A549 (cell line): ENCODE data around the gene IPMK. TPM values are rescaled to one million over a fixed set of nuclear protein-coding genes. Genes with fewer than 3 reads are reported as not detected.

Experiments
- ATAC-seq, 2 experiments: fragments of 200-7000 bp in 1 of 2; fragments of >200 bp in 1 of 2; cut with Nextera tagmentation in 1 of 2; cut with Tn5 transposase in 1 of 2; 3 replicates each; pipeline versions ENCODE4 v1.8.0 to v1.9.1; 2018 to 2020; ENCODE audit warnings: mild to moderate bottlenecking in 1 of 2, moderate library complexity in 1 of 2
- CTCF ChIA-PET: fragments of 300-600 bp; sonication (Branson Sonifier 250); formaldehyde crosslinking; extraction: SDS; loops from one replicate; lab custom pipeline; 2021; ENCODE audit warnings: antibody characterized with exemption, inconsistent platforms; lab: Yijun Ruan, JAX
- POLR2A ChIA-PET: fragments of 350-600 bp; formaldehyde crosslinking; extraction: SDS; loops from one replicate; lab custom pipeline; 2021; ENCODE audit warnings: antibody characterized with exemption, inconsistent platforms; lab: Yijun Ruan, JAX
- DNase-seq, 2 experiments: peaks; one replicate each; pipeline versions ENCODE4 v3.0.0 to v3.0.0-alpha.2; 2011 to 2016; ENCODE audit warnings: low read depth in 1 of 2, low spot score in 1 of 2
- FAIRE-seq: peaks from 2 replicates; lab custom pipeline; 2011; peaks lifted over from hg19 to GRCh38; lab: Jason Lieb, UNC
- H3K27ac ChIP-seq, 2 experiments: fragments of >200 bp; sonication (Bioruptor Twin); formaldehyde crosslinking; 3 replicates each; pipeline ENCODE4 v1.5.1; 2016 to 2017
- H3K4me1 ChIP-seq: fragments of >200 bp; sonication (Bioruptor Twin); formaldehyde crosslinking; 3 replicates; pipeline ENCODE4 v1.6.1; 2016
- H3K4me2 ChIP-seq: fragments of >200 bp; sonication (Bioruptor Twin); formaldehyde crosslinking; 3 replicates; pipeline ENCODE4 v1.6.1; 2016
- H3K4me3 ChIP-seq: fragments of >200 bp; sonication (Bioruptor Twin); formaldehyde crosslinking; 3 replicates; pipeline ENCODE4 v1.5.1; 2016
- H3K9me3 ChIP-seq: fragments of >200 bp; sonication (Bioruptor Twin); formaldehyde crosslinking; 3 replicates; pipeline ENCODE4 v1.6.1; 2016
- EHMT2 ChIP-seq: fragments of 200-600 bp; sonication (generic); IDR thresholded peaks from 2 replicates; pipeline ENCODE4 v1.6.1; 2016; ENCODE audit warnings: antibody characterized with exemption, low read depth, mild to moderate bottlenecking, moderate library complexity
- ESRRA ChIP-seq: fragments of 150-350 bp; IDR thresholded peaks from 2 replicates; pipeline ENCODE4 v1.6.1; 2014; ENCODE audit warnings: mild to moderate bottlenecking, low read length, borderline replicate concordance
- FOSB ChIP-seq: fragments of 250-450 bp; sonication (Bioruptor Pico); IDR thresholded peaks from 2 replicates; pipeline ENCODE4 v1.5.0; 2020; ENCODE audit warnings: mild to moderate bottlenecking, moderate library complexity
- FOSL2 ChIP-seq, 2 experiments: fragments of 450-650 bp in 1 of 2; fragments of >200 bp in 1 of 2; sonication (Bioruptor Twin) in 1 of 2; formaldehyde crosslinking; IDR thresholded peaks; 2 replicates each; pipeline versions ENCODE4 v1.5.0 to v1.6.1; 2016 to 2020; ENCODE audit warnings: mild to moderate bottlenecking in 1 of 2, moderate library complexity in 1 of 2
- HEYL ChIP-seq: fragments of 250-450 bp; sonication (Bioruptor Pico); IDR thresholded peaks from 2 replicates; pipeline ENCODE4 v1.8.0; 2021; ENCODE audit warnings: mild to moderate bottlenecking, moderate library complexity
- HOXA7 ChIP-seq: fragments of 250-450 bp; sonication (Bioruptor Pico); IDR thresholded peaks from 2 replicates; pipeline ENCODE4 v1.5.0; 2020; ENCODE audit warnings: mild to moderate bottlenecking, moderate library complexity
- JUNB ChIP-seq: fragments of >200 bp; sonication (Bioruptor Twin); formaldehyde crosslinking; IDR thresholded peaks from 2 replicates; pipeline ENCODE4 v1.6.1; 2016
- KDM1A ChIP-seq: fragments of 200-600 bp; sonication (generic); IDR thresholded peaks from 2 replicates; pipeline ENCODE4 v1.6.1; 2016; ENCODE audit warnings: low read depth, mild to moderate bottlenecking
- MAZ ChIP-seq: fragments of 150-350 bp; IDR thresholded peaks from 2 replicates; pipeline ENCODE4 v1.6.1; 2014; ENCODE audit warnings: antibody characterized with exemption, low read depth, low read length, borderline replicate concordance
- MYC ChIP-seq: IDR thresholded peaks from 2 replicates; pipeline ENCODE4 v1.6.1; 2012; ENCODE audit warnings: mild to moderate bottlenecking, inconsistent platforms, low read length, improper control_type of control experiment, borderline replicate concordance
- NR3C1 ChIP-seq: fragments of >200 bp; sonication (Bioruptor Twin); formaldehyde crosslinking; IDR thresholded peaks from 3 replicates; pipeline ENCODE4 v1.6.1; 2017
- PHF8 ChIP-seq: fragments of 200-600 bp; sonication (generic); IDR thresholded peaks from 2 replicates; pipeline ENCODE4 v1.6.1; 2016; ENCODE audit warnings: low read depth, mild to moderate bottlenecking, antibody characterized with exemption, moderate library complexity, borderline replicate concordance
- POLR2AphosphoS2 ChIP-seq: conservative IDR thresholded peaks from 2 replicates; pipeline ENCODE4 v1.6.1; 2012; ENCODE audit warnings: low read length, improper control_type of control experiment, inconsistent platforms
- RARB ChIP-seq: fragments of 250-450 bp; sonication (Bioruptor Pico); IDR thresholded peaks from 2 replicates; pipeline ENCODE4 v1.8.0; 2021; ENCODE audit warnings: mild to moderate bottlenecking, moderate library complexity
- REST ChIP-seq: fragments of 200-600 bp; sonication (generic); IDR thresholded peaks from 2 replicates; pipeline ENCODE4 v1.6.1; 2016; ENCODE audit warnings: antibody characterized with exemption, mild to moderate bottlenecking, moderate library complexity
- RFX5 ChIP-seq: fragments of 450-650 bp; IDR thresholded peaks from 2 replicates; pipeline ENCODE4 v1.7.1; 2014; ENCODE audit warnings: antibody characterized with exemption, mild to moderate bottlenecking, moderate library complexity
- ZNF302 ChIP-seq: fragments of 250-450 bp; sonication (Bioruptor Pico); IDR thresholded peaks from 2 replicates; pipeline ENCODE4 v1.9.0; 2021; ENCODE audit warnings: inconsistent platforms, mild to moderate bottlenecking, moderate library complexity
- ZSCAN20 ChIP-seq: fragments of 250-450 bp; sonication (Bioruptor Pico); IDR thresholded peaks from 2 replicates; pipeline ENCODE4 v1.8.0; 2022; ENCODE audit warnings: mild to moderate bottlenecking, moderate library complexity
- WGBS: methylation state at CpG from one replicate; pipeline ENCODE4 v1.1.6; 2017; ENCODE audit errors: missing lambda C conversion rate; 5-methylcytosine and 5-hydroxymethylcytosine counted together
- polyA plus RNA-seq, 4 experiments: library from polyadenylated mRNA; depleted of rRNA in 3 of 4; stranded (reverse); fragments of >200 nt; fragmentation: RNase III in 1 of 4; extraction: RNeasy Plus Mini Kit Qiagen cat#74134 plus additional on column Dnase treatment in 1 of 4; gene quantifications; 2 replicates in 3 of 4; 3 replicates in 1 of 4; pipeline ENCODE4 v1.2.3, GENCODE V29; 2011 to 2017
- TF ChIP-seq, protein P1 (sequence below): fragments of 250-450 bp; sonication (Bioruptor Pico); IDR thresholded peaks from 2 replicates; pipeline ENCODE4 v1.5.0; 2020; ENCODE audit warnings: low read depth, mild to moderate bottlenecking, moderate library complexity
- TF ChIP-seq, protein P2 (sequence below): fragments of 250-450 bp; sonication (Bioruptor Pico); IDR thresholded peaks from 2 replicates; pipeline ENCODE4 v1.5.0; 2021; ENCODE audit warnings: mild to moderate bottlenecking, moderate library complexity, borderline replicate concordance
- TF ChIP-seq, protein P3 (sequence below): fragments of >200 bp; sonication (Bioruptor Twin); formaldehyde crosslinking; IDR thresholded peaks from 3 replicates; pipeline ENCODE4 v1.5.1; 2016

IPMK gene
- polyA plus RNA-seq, 2 of the 4 experiments (the other 2 are of a cell fraction), result 2.9 to 5.6 TPM

- POLR2A ChIA-PET, result no interaction called here
These were observed 91.4 kb downstream of the IPMK start for GRCh38 chr10:58175990-58176900.

GRCh38 chr10:58174831-58175230 lies 92.9 kb downstream of the IPMK start:
- no peaks in the 10 kb centered on the region for H3K9me3 ChIP-seq
- CTCF ChIA-PET, result interaction anchor here (0.6 to 12.3 kb wide), 3 partner anchors 11 to 126 kb away, joined by 3 to 221 read pairs (median 3); no protein-coding TSS in a partner anchor
- 79% methylated on average over 5 of the region's 5 CpGs for WGBS
- no peak overlapping the region for H3K4me2 ChIP-seq
- no peak overlapping the region for H3K4me3 ChIP-seq
- H3K27ac ChIP-seq, result no peak overlapping the region
- no peak for DNase-seq
- FAIRE-seq, result no peak
- POLR2A ChIA-PET, result no interaction called here
- no peak for ATAC-seq
- peaks cover 18% of the 10 kb centered on the region; the same call in 2 of the 3 replicates for H3K4me1 ChIP-seq
- no peak for TF ChIP-seq RFX5
- no peak for TF ChIP-seq PHF8
- TF ChIP-seq POLR2AphosphoS2, result no peak
- no peak for TF ChIP-seq MYC
- no peak for TF ChIP-seq RARB
- TF ChIP-seq, protein P1, sequence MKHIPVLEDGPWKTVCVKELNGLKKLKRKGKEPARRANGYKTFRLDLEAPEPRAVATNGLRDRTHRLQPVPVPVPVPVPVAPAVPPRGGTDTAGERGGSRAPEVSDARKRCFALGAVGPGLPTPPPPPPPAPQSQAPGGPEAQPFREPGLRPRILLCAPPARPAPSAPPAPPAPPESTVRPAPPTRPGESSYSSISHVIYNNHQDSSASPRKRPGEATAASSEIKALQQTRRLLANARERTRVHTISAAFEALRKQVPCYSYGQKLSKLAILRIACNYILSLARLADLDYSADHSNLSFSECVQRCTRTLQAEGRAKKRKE, result no peak
- TF ChIP-seq NR3C1, result no peak
- TF ChIP-seq FOSL2 (IDR thresholded peaks at IDR 0.05), result no peak
- TF ChIP-seq FOSL2 (CRISPR knock-in tag; IDR thresholded peaks at IDR 0.05), result no peak
- TF ChIP-seq MAZ, result no peak
- no peak for TF ChIP-seq HOXA7 (CRISPR knock-in tag)
- TF ChIP-seq ESRRA, result no peak
- TF ChIP-seq, protein P2, sequence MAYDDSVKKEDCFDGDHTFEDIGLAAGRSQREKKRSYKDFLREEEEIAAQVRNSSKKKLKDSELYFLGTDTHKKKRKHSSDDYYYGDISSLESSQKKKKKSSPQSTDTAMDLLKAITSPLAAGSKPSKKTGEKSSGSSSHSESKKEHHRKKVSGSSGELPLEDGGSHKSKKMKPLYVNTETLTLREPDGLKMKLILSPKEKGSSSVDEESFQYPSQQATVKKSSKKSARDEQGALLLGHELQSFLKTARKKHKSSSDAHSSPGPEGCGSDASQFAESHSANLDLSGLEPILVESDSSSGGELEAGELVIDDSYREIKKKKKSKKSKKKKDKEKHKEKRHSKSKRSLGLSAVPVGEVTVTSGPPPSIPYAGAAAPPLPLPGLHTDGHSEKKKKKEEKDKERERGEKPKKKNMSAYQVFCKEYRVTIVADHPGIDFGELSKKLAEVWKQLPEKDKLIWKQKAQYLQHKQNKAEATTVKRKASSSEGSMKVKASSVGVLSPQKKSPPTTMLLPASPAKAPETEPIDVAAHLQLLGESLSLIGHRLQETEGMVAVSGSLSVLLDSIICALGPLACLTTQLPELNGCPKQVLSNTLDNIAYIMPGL (CRISPR knock-in tag), result no peak
- no peak for TF ChIP-seq ZSCAN20 (CRISPR knock-in tag)
- no peak for TF ChIP-seq KDM1A

More at GRCh38 chr10:58175990-58176900, 91.4 kb downstream of the IPMK start:
- ATAC-seq, result 0 out of 6 replicates have a peak, but pooled peaks have one; percentile 41 to 51
- DNase-seq, result no peak
- H3K4me2 ChIP-seq, result no peak overlapping the region
- TF ChIP-seq MYC, result no peak
- peak; percentile 93 for TF ChIP-seq REST
- TF ChIP-seq EHMT2, result peak; percentile 78
- TF ChIP-seq FOSB (CRISPR knock-in tag), result no peak
- no peak for TF ChIP-seq HOXA7 (CRISPR knock-in tag)
- TF ChIP-seq HEYL (CRISPR knock-in tag), result no peak
- TF ChIP-seq, protein P3, sequence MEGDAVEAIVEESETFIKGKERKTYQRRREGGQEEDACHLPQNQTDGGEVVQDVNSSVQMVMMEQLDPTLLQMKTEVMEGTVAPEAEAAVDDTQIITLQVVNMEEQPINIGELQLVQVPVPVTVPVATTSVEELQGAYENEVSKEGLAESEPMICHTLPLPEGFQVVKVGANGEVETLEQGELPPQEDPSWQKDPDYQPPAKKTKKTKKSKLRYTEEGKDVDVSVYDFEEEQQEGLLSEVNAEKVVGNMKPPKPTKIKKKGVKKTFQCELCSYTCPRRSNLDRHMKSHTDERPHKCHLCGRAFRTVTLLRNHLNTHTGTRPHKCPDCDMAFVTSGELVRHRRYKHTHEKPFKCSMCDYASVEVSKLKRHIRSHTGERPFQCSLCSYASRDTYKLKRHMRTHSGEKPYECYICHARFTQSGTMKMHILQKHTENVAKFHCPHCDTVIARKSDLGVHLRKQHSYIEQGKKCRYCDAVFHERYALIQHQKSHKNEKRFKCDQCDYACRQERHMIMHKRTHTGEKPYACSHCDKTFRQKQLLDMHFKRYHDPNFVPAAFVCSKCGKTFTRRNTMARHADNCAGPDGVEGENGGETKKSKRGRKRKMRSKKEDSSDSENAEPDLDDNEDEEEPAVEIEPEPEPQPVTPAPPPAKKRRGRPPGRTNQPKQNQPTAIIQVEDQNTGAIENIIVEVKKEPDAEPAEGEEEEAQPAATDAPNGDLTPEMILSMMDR, result no peak
- TF ChIP-seq ZNF302 (CRISPR knock-in tag), result no peak
- no peak for TF ChIP-seq JUNB
- peaks cover 27% of the 10 kb centered on the region; the same call in 2 of the 3 replicates for H3K4me1 ChIP-seq
- no peak overlapping the region for H3K4me3 ChIP-seq
- WGBS, result 6% methylated on average over 2 of the region's 2 CpGs
- H3K9me3 ChIP-seq, result no peaks in the 10 kb centered on the region
- FAIRE-seq, result peak; percentile 46
- H3K27ac ChIP-seq, result no peak overlapping the region
- CTCF ChIA-PET, result interaction anchor here (1.0 to 12.3 kb wide), 11 partner anchors 13 to 131 kb away, joined by 4 to 221 read pairs (median 11); partner anchors contain the start of genes CISD1 and IPMK
